ENCODE data around the gene RNF141.

Gene RNF141

GRCh38 chr11:10540915-10541560 lies at the start of gene RNF141:
TSS of gene RNF141 (minus strand) at chr11:10541187. CDS start at chr11:10534158, 7,029 bp downstream.
- H3K4me3 ChIP-seq (ENCODE audit: low read depth, low read length), result peak within 1 kb of the TSS; percentile 70
- TF ChIP-seq CTCF (IDR thresholded peaks at IDR 0.05; ENCODE audit: insufficient read depth, low read depth, low read length, missing control alignments), result peak; percentile 92
- peak; percentile 94 for DNase-seq (ENCODE audit: low read depth)

- no peak for TF ChIP-seq CTCF (IDR thresholded peaks at IDR 0.05; ENCODE audit: insufficient read depth, low read depth, low read length, missing control alignments)
- DNase-seq (ENCODE audit: low read depth), result no peak
- H3K4me3 ChIP-seq (ENCODE audit: low read depth, low read length), result no peak overlapping the region
Measured at GRCh38 chr11:10590218-10590915, 49.4 kb upstream of the RNF141 start.

- H3K4me3 ChIP-seq (ENCODE audit: low read depth, low read length), result no peak overlapping the region
- TF ChIP-seq CTCF (IDR thresholded peaks at IDR 0.05; ENCODE audit: insufficient read depth, low read depth, low read length, missing control alignments), result no peak
- DNase-seq (ENCODE audit: low read depth), result no peak
Measured at GRCh38 chr11:10588904-10589303, 47.9 kb upstream of the RNF141 start.

- no peak for TF ChIP-seq CTCF (IDR thresholded peaks at IDR 0.05; ENCODE audit: insufficient read depth, low read depth, low read length, missing control alignments)
- no peak overlapping the region for H3K4me3 ChIP-seq (ENCODE audit: low read depth, low read length)
- no peak for DNase-seq (ENCODE audit: low read depth)
Measured at GRCh38 chr11:10587995-10588394, 47.0 kb upstream of the RNF141 start.

- TF ChIP-seq CTCF (IDR thresholded peaks at IDR 0.05; ENCODE audit: insufficient read depth, low read depth, low read length, missing control alignments), result no peak
- no peak for DNase-seq (ENCODE audit: low read depth)
- no peak overlapping the region for H3K4me3 ChIP-seq (ENCODE audit: low read depth, low read length)
Measured at GRCh38 chr11:10587388-10587787, 46.4 kb upstream of the RNF141 start.

GRCh38 chr11:10584071-10584501 lies 43.1 kb upstream of the RNF141 start:
- H3K4me3 ChIP-seq (ENCODE audit: low read depth, low read length), result no peak overlapping the region
- no peak for TF ChIP-seq CTCF (IDR thresholded peaks at IDR 0.05; ENCODE audit: insufficient read depth, low read depth, low read length, missing control alignments)
- no peak for DNase-seq (ENCODE audit: low read depth)

All from GM12865 (cell line).